Measurements from ENCODE around the gene BCORL1.

BCORL1 gene

GRCh38 chrX:130053236-130053635 is 70.8 kb downstream of the BCORL1 start:
- in situ Hi-C loops (cut with HindIII; ENCODE audit: low sequenced_read_pairs): no loop called here

DNA sequence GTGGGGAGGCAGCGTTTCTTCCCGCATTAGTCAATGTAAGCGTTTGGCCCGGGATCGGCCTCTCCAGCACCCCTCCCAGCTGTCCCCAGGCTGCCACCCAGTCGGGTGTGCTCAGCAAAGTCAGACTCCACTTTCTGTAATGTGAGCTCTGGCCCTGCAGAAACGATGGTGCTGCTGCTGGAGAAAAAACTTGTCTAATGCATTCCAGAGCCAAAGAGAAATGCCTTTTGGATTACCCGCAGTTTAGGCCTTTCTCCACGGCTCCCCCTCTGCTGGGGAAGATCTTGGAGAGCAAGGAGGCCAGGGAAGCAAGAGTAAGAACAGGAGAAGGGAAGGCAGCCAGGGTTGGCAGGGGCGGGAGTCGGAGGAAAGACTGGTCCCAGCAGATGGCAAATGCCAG is 72.7 kb downstream of the BCORL1 start:
- in situ Hi-C loops (cut with HindIII; ENCODE audit: low sequenced_read_pairs): loop anchor here (5.0 kb wide), 1 partner anchor 62 kb away; no protein-coding TSS in a partner anchor

DNA sequence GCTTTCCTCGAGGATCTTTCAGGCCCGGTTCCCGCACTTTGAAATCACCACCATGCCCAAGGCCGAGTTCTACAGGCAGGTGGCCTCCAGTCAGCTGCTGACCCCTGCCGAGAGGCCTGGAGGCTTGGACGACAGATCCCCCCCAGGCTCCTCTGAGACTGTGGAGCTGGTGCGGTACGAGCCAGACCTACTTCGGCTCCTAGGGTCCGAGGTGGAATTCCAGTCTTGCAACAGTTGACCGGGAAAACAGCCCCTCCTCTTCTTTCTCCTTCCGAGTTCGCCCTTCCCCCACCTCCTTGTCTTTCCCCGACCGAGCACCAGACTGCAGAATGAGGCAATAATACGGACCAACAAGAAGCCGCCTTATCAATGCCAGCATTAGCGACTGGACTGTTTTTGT is 73.5 kb downstream of the BCORL1 start:
- in situ Hi-C loops (cut with HindIII; ENCODE audit: low sequenced_read_pairs): loop anchor here (5.0 kb wide), 1 partner anchor 61 kb away; no protein-coding TSS in a partner anchor

DNA sequence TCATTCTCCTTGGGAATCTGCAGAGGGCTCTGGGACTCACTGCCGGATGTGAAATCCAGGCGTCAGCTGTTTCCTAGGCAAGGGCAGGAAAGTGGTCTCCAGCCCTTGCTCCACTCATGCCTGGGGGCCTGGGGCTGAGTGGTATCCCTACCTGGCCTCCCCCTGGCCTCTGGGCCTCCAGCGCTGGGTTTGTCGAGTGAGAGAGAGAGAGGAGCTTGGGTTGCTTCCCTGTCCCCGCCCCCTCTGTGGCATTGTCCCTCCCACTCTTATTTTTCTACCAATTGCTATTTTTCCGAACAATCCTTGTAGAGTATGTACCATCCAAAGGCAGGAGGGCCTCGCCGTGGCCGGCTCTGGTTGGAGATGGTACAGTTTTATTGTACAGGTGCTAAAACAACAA is 74.8 kb downstream of the BCORL1 start:
- in situ Hi-C loops (cut with HindIII; ENCODE audit: low sequenced_read_pairs): loop anchor here (5.0 kb wide), 1 partner anchor 60 kb away; no protein-coding TSS in a partner anchor

DNA sequence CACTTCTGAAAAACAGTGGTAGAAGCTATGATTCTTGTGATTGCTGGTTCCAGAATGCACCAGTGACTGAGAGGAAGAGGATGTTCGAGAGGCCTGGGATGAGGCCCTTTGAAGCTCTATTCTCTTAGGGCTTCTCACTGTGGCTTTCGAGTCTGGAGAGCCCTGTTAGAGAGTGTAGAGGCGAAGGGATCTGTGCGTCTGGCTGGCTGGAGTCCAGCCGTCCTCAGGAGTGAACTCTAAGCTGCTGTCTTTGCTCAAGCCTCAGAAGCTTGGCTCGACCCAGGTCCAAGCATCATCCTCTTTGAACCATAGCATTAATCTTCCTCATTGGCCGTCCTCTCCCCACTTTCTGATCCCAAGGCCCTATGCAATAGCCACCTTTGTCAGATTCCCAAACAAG is 76.2 kb downstream of the BCORL1 start:
- in situ Hi-C loops (cut with HindIII; ENCODE audit: low sequenced_read_pairs): loop anchor here (5.0 kb wide), 1 partner anchor 59 kb away; no protein-coding TSS in a partner anchor

DNA sequence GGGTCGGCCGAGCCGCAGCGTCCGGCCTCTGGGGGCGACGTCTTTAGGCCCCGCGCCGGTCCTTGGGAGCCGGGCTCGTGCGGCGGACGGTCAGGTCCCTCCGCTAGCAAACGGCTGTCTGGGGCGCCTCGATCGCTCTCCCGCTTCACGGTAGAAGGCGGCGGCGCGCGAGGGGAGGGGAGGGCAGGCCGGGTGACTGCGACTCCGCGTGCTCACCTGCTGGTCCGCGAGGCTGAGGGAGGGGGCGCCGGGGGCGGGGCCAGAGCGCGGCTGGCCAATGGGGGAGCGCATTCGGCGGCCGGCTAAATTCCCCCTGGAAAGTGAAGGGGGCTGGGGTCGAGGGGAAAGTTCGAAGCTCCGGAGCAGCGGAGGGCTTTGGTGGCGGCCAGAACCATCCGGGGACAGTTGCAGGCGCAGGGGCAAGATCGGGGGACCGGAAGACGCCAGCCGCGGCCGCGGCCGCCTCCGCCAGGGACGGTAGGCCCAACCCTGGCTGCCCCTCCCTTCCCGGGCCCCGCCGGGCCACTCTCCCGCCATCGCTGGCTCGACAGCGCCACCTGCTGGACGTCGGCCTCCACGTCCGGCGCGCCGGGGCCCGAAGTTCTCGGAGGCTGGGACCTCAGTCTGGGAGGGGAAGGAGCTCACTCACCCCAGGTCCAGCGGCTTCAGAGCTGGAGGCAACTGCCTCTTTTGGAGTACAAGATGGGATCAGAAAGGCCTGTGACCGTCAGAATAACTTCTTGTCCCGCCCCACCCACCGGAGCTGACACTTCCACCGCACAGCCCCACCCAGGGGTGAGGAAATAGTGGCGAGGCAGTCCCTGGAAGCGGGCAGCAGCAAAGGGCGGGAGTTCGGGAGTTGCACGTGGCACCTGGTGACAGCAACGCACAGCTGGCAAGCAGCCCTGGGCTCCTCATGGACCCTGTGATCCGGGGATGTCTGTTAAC is 78.0 kb downstream of the BCORL1 start:
- in situ Hi-C loops (cut with HindIII; ENCODE audit: low sequenced_read_pairs): no loop called here

DNA sequence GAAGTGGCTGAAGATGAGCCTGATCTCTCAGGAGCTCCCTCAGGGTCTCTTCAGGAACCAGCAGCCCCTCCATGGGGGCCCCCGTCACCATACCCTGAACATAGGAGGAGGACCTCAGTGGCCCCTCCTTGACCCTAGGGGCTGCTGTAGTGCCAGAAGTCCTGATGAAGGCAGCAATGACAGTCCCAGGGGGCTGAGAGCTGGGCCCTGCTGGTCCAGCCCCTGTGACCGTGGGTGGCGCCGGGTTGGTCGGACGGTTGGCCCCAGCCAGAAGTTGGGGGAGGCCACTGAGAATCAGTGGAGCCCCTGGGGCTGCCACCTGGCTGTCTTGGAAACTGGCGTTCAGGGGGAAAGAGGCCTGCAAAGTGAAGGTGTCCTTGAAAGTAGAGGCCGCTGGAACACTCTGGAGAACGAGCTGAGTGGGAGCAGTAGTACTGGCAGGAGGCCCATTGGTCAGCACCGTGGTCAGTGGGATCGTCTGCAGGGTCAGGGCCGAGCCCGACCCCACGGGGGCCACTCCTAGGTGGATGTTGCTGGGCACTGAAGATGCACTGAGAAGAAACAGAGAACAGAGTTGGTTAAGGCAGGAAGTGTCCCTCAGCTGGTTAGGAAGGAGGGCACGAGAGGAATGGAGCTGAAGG is 84.7 kb downstream of the BCORL1 start:
- in situ Hi-C loops (cut with HindIII; ENCODE audit: low sequenced_read_pairs): no loop called here

DNA sequence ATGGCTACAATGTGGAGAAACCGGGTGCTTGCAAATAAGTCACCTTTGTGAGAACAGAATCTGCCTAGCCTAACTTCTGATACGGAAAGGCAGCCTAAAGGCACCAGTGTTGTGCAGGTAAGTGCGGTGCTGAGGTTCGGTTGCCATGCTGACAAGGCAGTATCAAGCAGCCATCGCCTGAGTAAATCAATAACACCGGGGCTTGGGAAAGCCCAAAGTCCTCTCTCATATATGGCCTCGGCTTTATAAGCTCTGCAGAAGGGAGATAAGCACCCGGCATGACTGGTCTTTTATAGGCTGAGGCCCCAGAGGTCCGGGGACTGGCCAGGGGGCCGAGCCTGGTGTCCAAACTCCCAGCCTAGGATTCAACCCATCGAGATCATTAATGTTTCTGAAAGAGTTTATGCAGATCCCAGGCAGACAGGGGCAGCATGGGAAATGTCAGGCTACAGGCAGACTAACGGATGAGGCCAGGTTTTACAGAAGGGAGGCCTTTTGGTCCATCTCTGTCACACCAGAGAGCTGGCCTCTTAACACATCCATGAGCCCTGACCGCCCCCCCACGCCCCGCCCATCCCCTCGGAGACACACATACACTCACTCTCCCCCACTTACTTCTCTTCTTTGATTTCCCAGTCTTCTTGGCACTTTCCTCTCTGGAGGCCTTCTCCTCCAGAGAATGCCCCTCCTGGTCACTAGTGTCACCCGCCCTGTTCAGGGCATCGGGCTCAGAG is 89.3 kb downstream of the BCORL1 start:
- in situ Hi-C loops (cut with HindIII; ENCODE audit: low sequenced_read_pairs): no loop called here

- in situ Hi-C loops (cut with HindIII; ENCODE audit: low sequenced_read_pairs): no loop called here
Measured at GRCh38 chrX:130072345-130072740, 89.9 kb downstream of the BCORL1 start.

DNA sequence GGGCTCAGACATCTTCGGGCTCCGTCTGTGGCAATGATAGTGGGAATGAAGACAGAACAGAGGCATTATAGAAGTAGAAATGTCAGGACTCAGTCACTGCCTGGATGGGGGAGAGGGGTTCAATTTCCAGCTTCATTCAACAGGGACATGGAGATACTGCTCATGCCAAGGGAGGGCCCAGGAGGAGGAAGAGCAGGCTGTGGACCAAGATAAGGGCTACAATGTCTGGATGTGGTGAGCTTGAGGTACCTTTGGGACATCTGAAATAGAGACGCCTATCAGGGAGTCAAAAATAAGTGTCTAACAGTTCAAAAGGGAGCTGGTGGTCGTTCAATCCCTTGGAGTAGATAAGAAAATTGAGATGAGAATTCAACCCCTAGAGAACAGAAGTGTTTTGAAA is 93.3 kb downstream of the BCORL1 start:
- in situ Hi-C loops (cut with HindIII; ENCODE audit: low sequenced_read_pairs): no loop called here

DNA sequence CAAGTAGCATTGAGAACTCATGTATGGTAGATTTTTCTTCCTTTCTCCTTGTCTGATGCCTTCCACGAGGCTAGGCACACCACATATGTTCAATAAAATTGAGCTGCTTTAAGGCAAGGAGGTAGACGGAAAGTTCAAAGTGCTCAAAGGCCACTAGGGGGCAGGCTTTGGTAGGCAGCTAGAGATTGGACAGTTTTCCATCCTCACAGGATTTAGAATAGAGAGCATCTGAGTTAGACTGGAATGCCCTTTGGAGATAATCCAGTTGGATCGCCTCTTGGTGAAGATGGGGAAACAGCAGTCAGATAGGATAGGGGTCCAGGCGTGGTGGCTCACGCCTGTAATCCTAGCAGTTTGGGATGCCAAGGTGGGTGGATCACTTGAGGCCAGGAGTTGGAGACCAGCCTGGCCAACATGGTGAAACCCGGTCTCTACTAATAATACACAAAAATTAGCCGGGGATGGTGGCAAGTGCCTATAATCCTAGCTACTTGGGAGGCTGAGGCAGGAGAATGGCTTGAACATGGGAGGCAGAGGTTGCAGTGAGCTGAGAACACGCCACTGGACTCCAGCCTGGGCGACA is 97.5 kb downstream of the BCORL1 start:
- in situ Hi-C loops (cut with HindIII; ENCODE audit: low sequenced_read_pairs): no loop called here

- in situ Hi-C loops (cut with HindIII; ENCODE audit: low sequenced_read_pairs): no loop called here
Measured at GRCh38 chrX:130080791-130081367, 98.4 kb downstream of the BCORL1 start.

DNA sequence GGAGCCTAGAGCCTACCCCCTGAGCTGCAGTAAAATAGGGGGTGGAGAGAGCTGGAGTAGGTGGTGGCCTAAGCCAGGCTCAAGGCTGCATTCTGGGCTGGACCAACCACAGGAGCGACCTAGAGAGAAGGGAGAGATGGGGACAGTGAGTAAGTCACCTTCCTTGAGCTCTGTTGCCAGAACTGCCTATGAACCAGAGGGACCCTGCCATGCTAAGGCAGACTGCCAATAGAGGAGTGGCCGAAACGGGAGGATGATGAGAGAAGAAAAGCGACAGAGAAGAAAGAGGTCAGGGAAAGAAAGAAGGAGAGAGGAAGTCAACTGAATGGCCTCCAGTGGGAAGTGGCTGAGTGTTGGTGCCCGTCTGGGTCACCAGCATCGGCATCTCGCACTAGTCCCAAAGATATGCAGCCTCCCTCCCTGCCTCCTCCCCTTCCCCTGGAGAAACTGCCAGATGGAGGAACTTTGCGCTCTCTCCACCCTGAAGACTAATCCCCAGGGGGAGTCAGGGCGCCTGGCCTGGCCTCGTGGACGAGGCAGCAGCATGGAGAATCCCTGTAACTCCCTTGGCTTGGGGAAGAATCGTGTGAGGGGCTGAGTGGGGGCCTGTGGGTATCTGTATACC is 99.1 kb downstream of the BCORL1 start:
- in situ Hi-C loops (cut with HindIII; ENCODE audit: low sequenced_read_pairs): no loop called here

DNA sequence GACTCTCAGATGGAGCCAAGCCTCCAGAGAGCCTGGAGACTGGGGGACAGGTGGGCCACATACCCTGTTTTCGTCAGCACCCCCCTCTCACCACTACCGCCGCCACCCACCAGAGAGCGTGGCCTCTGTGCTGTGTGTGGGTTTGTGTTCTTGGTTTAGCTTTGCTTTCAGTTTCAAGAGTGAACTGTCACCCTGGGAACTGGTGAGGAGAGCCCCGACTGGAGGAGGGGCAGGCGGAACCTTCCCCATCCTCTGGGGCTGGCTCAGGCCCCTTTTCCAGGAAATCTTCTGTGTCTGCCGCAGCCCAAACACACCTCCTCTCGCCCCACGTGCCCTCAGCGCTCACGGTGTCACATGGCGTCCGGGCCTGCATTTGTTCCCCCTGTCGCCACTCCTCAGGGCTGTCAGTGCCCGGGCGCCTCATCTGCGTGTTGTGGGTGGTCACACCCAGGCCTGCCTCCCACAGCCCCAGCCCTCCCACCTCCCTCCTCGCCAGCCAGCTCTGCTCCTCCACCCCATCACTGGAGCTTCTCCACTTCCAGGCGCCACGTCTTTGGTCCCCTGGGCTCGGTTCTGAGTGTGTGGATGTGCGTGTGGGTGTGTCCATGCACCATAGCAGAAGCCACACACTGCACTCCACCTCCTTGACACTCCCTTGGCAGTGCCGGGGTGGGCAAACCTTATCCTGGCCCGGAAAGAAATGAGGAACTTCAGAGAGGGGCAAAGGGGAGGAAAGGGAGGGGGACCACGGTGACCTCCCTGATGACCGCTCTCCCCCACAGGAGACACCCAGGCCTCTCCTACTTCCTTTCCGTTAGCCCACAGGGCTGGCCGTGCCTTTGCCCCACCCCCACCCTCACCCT is 100.0 kb downstream of the BCORL1 start:
- in situ Hi-C loops (cut with HindIII; ENCODE audit: low sequenced_read_pairs): no loop called here

- in situ Hi-C loops (cut with HindIII; ENCODE audit: low sequenced_read_pairs): no loop called here
Measured at GRCh38 chrX:130083107-130083490, 100.7 kb downstream of the BCORL1 start.

- in situ Hi-C loops (cut with HindIII; ENCODE audit: low sequenced_read_pairs): no loop called here
Measured at GRCh38 chrX:130083656-130084382, 101.4 kb downstream of the BCORL1 start.

DNA sequence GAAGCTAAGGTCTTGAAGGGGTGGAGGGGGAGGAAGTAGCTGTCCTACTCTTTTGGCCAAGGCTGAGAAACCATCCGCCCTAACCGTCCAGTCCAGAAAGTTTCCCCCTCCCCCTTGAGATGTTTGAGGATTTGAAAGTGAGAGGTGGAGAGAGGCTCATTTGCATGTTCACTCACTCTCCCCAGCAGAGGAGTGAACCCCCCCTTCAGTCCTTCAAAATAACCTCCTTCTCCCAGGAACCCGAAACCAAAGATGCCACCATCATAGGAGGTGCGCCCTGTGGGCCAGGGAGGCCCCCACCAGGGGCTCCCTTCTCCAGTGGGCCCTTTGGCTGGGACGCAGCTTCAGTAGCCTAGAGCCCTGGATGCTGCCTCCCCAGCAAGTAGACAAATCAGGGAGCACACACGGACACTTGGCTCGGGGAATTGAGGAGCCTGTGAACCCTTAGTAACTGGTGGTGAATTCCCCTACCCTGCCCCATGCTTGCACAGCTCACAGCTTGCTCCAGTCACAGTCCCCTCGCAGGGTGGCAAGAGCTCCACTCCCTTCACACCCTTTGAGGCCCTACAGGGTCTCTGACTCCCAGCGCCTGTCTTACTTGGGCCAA is 102.3 kb downstream of the BCORL1 start:
- in situ Hi-C loops (cut with HindIII; ENCODE audit: low sequenced_read_pairs): no loop called here

All from endothelial cell of hepatic sinusoid (primary cell).